K562 (cell line): ENCODE data around the gene ETNK2. TPM values are rescaled to one million over a fixed set of nuclear protein-coding genes. Genes with fewer than 3 reads are reported as not detected.

Source experiments
- ATAC-seq: fragments of 200-7000 bp; cut with Tn5 transposase; 3 replicates; pipeline ENCODE4 v1.9.1; 2020; ENCODE audit warnings: moderate library complexity
- BruUV-seq: library from RNA; stranded (reverse); fragments of 400-500 nt; replicated peaks from 2 replicates; lab custom pipeline; 2021; lab: Mats Ljungman, UMichigan
- CTCF ChIA-PET: fragments of 300-600 bp; formaldehyde crosslinking; extraction: SDS; loops from one replicate; lab custom pipeline; 2021; ENCODE audit warnings: low intra/inter-chr PET ratio; lab: Yijun Ruan, JAX
- POLR2A ChIA-PET: fragments of 300-600, 350-650 bp; sonication (Branson Sonifier 250); formaldehyde crosslinking; extraction: SDS; loops from one replicate; lab custom pipeline; 2021; ENCODE audit warnings: antibody characterized with exemption, inconsistent platforms; lab: Yijun Ruan, JAX
- DNase-seq, 4 experiments: peaks; one replicate each; pipeline versions ENCODE4 v3.0.0 to v3.0.0-alpha.2; 2011 to 2018; ENCODE audit warnings: low spot score in 3 of 4, mixed read lengths in 3 of 4; ENCODE audit errors: extremely low read depth in 1 of 4
- FAIRE-seq: peaks from 2 replicates; lab custom pipeline; 2011; peaks lifted over from hg19 to GRCh38; lab: Jason Lieb, UNC
- H2AFZ ChIP-seq: 2 replicates; pipeline ENCODE4 v1.6.0; 2011; ENCODE audit warnings: low read depth, low read length, control low read depth, inconsistent platforms
- H3K27ac ChIP-seq: fragments of 200-600 bp; 3 replicates; pipeline ENCODE4 v1.8.0; 2011; ENCODE audit warnings: low read depth, mild to moderate bottlenecking, control low read depth, inconsistent platforms, low read length, moderate library complexity, mixed read lengths; ENCODE audit errors: extremely low read depth
- H3K27me3 ChIP-seq, 2 experiments: fragments of 300-600 bp in 1 of 2; 2 replicates in 1 of 2; 3 replicates in 1 of 2; pipeline versions ENCODE4 v1.6.0 to v1.8.0; 2011; ENCODE audit warnings: inconsistent platforms in 2 of 2, low read length in 2 of 2, mild to moderate bottlenecking in 1 of 2, mixed read lengths in 1 of 2, moderate library complexity in 1 of 2; ENCODE audit not compliant: control insufficient read depth in 2 of 2, insufficient read depth in 2 of 2
- H3K36me3 ChIP-seq: fragments of 300-600 bp; 3 replicates; pipeline ENCODE4 v1.8.0; 2011; ENCODE audit warnings: mild to moderate bottlenecking, low read length, inconsistent platforms; ENCODE audit not compliant: control insufficient read depth, insufficient read depth
- H3K4me1 ChIP-seq, 2 experiments: fragments of 200-600 bp in 1 of 2; replicated peaks in 1 of 2; 2 replicates in 1 of 2; 3 replicates in 1 of 2; pipeline versions ENCODE4 v1.5.1 to v1.8.0; 2011; ENCODE audit warnings: inconsistent platforms in 2 of 2, low read length in 2 of 2, mild to moderate bottlenecking in 1 of 2, mixed read lengths in 1 of 2, moderate library complexity in 1 of 2; ENCODE audit not compliant: control insufficient read depth in 2 of 2, insufficient read depth in 2 of 2
- H3K4me2 ChIP-seq: 2 replicates; pipeline ENCODE4 v1.6.1; 2011; ENCODE audit warnings: low read length, control low read depth, inconsistent platforms, mixed read lengths; ENCODE audit not compliant: insufficient read depth
- H3K4me3 ChIP-seq: fragments of 200-600 bp; sonication (generic), shearing (Covaris generic); 2 replicates; pipeline ENCODE4 v1.5.1; 2016; ENCODE audit warnings: control low read depth, inconsistent platforms
- H3K79me2 ChIP-seq: fragments of 200-600 bp; 3 replicates; pipeline ENCODE4 v1.8.0; 2011; ENCODE audit warnings: low read length, inconsistent platforms; ENCODE audit not compliant: control insufficient read depth, insufficient read depth
- H3K9ac ChIP-seq, 2 experiments: 2 replicates each; pipeline versions ENCODE4 v1.6.0 to v1.6.1; 2011; ENCODE audit warnings: low read depth in 2 of 2, low read length in 2 of 2, control low read depth in 1 of 2, inconsistent platforms in 1 of 2, mild to moderate bottlenecking in 1 of 2, mixed read lengths in 1 of 2; ENCODE audit not compliant: insufficient read depth in 1 of 2
- H3K9me1 ChIP-seq: one replicate; pipeline ENCODE4 v1.6.0; 2011; ENCODE audit warnings: inconsistent platforms, mild to moderate bottlenecking, low read length, moderate library complexity; ENCODE audit not compliant: control insufficient read depth, insufficient read depth
- H3K9me3 ChIP-seq: replicated peaks from 2 replicates; pipeline ENCODE4 v1.5.1; 2011; ENCODE audit warnings: low read depth, low read length, inconsistent platforms; ENCODE audit not compliant: control insufficient read depth, insufficient read depth
- H4K20me1 ChIP-seq: replicated peaks from 2 replicates; pipeline ENCODE4 v1.6.1; 2011; ENCODE audit warnings: low read length, inconsistent platforms, mixed read lengths; ENCODE audit not compliant: control insufficient read depth, insufficient read depth
- BRF1 ChIP-seq: IDR thresholded peaks from 3 replicates; pipeline ENCODE4 v1.6.1; 2011; ENCODE audit warnings: borderline replicate concordance, mild to moderate bottlenecking; ENCODE audit not compliant: insufficient read length; ENCODE audit errors: extremely low read depth
- DDX20 ChIP-seq: fragments of 450-650 bp; IDR thresholded peaks from 2 replicates; pipeline ENCODE4 v1.6.1; 2016; ENCODE audit warnings: missing genetic modification characterization, low read depth, mild to moderate bottlenecking, missing compliant biosample characterization, moderate library complexity
- FOS ChIP-seq: IDR thresholded peaks from 3 replicates; pipeline ENCODE4 v1.6.1; 2011; ENCODE audit not compliant: insufficient read length; ENCODE audit errors: extremely low read depth
- GATAD2A ChIP-seq: fragments of 450-650 bp; IDR thresholded peaks from 2 replicates; pipeline ENCODE4 v1.6.1; 2017
- GTF2B ChIP-seq: IDR thresholded peaks from 2 replicates; pipeline ENCODE4 v1.6.1; 2011; ENCODE audit not compliant: insufficient read length; ENCODE audit errors: extremely low read depth
- HDAC3 ChIP-seq: fragments of 450-650 bp; IDR thresholded peaks from 2 replicates; pipeline ENCODE4 v1.6.1; 2018; ENCODE audit warnings: borderline replicate concordance, mild to moderate bottlenecking, moderate library complexity; ENCODE audit not compliant: partially characterized antibody
- HLTF ChIP-seq: fragments of 450-650 bp; IDR thresholded peaks from 2 replicates; pipeline ENCODE4 v1.6.1; 2016
- RBM17 ChIP-seq: fragments of 200-400 bp; formaldehyde crosslinking; IDR thresholded peaks from 2 replicates; pipeline ENCODE4 v1.6.1; 2017; ENCODE audit warnings: low read depth, mild to moderate bottlenecking, low read length, borderline replicate concordance
- RBM34 ChIP-seq: fragments of 200-400 bp; formaldehyde crosslinking; IDR thresholded peaks from 2 replicates; pipeline ENCODE4 v1.6.1; 2018; ENCODE audit warnings: low read length, borderline replicate concordance; ENCODE audit not compliant: insufficient read depth
- SMAD4 ChIP-seq: fragments of 250-450 bp; sonication (Bioruptor Pico); conservative IDR thresholded peaks from 2 replicates; pipeline ENCODE4 v1.8.0; 2021; ENCODE audit warnings: inconsistent platforms, mild to moderate bottlenecking, moderate library complexity
- TBP ChIP-seq: optimal IDR thresholded peaks from 2 replicates; pipeline ENCODE3; 2011; ENCODE audit warnings: low read depth, low read length, improper control_type of control experiment
- TCFL5 ChIP-seq: fragments of 250-450 bp; sonication (Bioruptor Pico); conservative IDR thresholded peaks from 2 replicates; pipeline ENCODE4 v1.6.1; 2021; ENCODE audit warnings: mild to moderate bottlenecking, moderate library complexity, matching md5 sums
- THRA ChIP-seq: fragments of 450-650 bp; IDR thresholded peaks from 2 replicates; pipeline ENCODE4 v1.6.1; 2017; ENCODE audit warnings: mild to moderate bottlenecking, moderate library complexity
- WGBS: fragments of 100-300 bp; shearing (Covaris generic); methylation state at CpG from one replicate; pipeline ENCODE4 v1.1.6; 2016; ENCODE audit warnings: low coverage, mixed read lengths; ENCODE audit not compliant: insufficient coverage; ENCODE audit errors: missing lambda C conversion rate; 5-methylcytosine and 5-hydroxymethylcytosine counted together
- in situ Hi-C: fragments of 300-500 bp; cut with MboI; formaldehyde crosslinking; loops from 4 replicates; pipeline ENCODE4 v1.15.0; 2018; ENCODE audit warnings: inconsistent platforms, mixed read lengths
- intact Hi-C: fragments of 100-400 bp; cut with micrococcal nuclease; formaldehyde crosslinking; loops from 2 replicates; pipeline ENCODE4 v1.14.2; 2022
- polyA plus RNA-seq, 8 experiments: library from polyadenylated mRNA; depleted of rRNA in 4 of 8; stranded (reverse) in 5 of 8; unstranded in 3 of 8; fragments of >200 nt; fragmentation: Nextera tagmentation in 2 of 8; fragmentation: Illumina TruSeq in 1 of 8; extraction: Ambion mirVana in 2 of 8; extraction: Trizol in 1 of 8; gene quantifications; 2 replicates each; pipeline versions ENCODE4 v1.2.1 to v1.2.3, GENCODE V29; 2011 to 2014; ENCODE audit warnings: inconsistent platforms in 1 of 8, missing spikeins in 1 of 8
- total RNA-seq, 7 experiments: library from RNA; depleted of rRNA in 6 of 7; stranded (reverse); fragments of >200 nt in 6 of 7; fragmentation: Illumina TruSeq in 2 of 7; extraction: Trizol in 2 of 7; gene quantifications; 2 replicates each; pipeline versions ENCODE4 v1.2.1 to v1.2.3, GENCODE V29; 2011 to 2021; ENCODE audit warnings: low replicate concordance in 1 of 7
- TF ChIP-seq, protein P1 (sequence below): sonication (generic); formaldehyde crosslinking; IDR thresholded peaks from 2 replicates; pipeline ENCODE4 v1.8.1; 2023; ENCODE audit warnings: mild to moderate bottlenecking, missing genetic modification reagents, moderate library complexity
- TF ChIP-seq, protein P2 (sequence below): fragments of 250-450 bp; sonication (Bioruptor Pico); IDR thresholded peaks from 2 replicates; pipeline ENCODE4 v1.5.0; 2021; ENCODE audit warnings: mild to moderate bottlenecking, borderline replicate concordance

The ETNK2 gene
- total and polyA plus RNA-seq, 9 of the 15 experiments (the other 6 are each of a cell fraction or from before 2014, with no cell fraction given) = 0.03 to 0.38 (median 0.13) TPM; not detected in 4

GRCh38 chr1:204170494-204171155 lies 18.8 kb upstream of the ETNK2 start:
- no peak for ATAC-seq
- Histone ChIP-seq H3K27me3 (peaks cover 5 to 11% of the 10 kb centered on the region in 2 experiments; a peak in 4 of 5 replicates), H3K27ac (no peak overlapping the region), H3K36me3 (no peaks in the 10 kb centered on the region), H3K4me3 (no peak overlapping the region), H2AFZ (no peak overlapping the region), H3K79me2 (no peaks in the 10 kb centered on the region), H3K9me3 (0 out of 2 replicates have a peak, but pooled peaks cover 5% of the 10 kb centered on the region), H4K20me1 (no peaks in the 10 kb centered on the region), H3K9ac (no peak overlapping the region), H3K4me1 (no peaks in the 10 kb centered on the region; a peak in 1 of 5 replicates), H3K9me1 (no peaks in the 10 kb centered on the region), H3K4me2 (no peak overlapping the region)
- CTCF ChIA-PET = no interaction called here
- in situ Hi-C loops (loop anchor here (10.0 kb wide), 1 partner anchor 334 kb away; no protein-coding TSS in a partner anchor), intact Hi-C loops (no loop called here)
- 3% methylated on average over 3 of the region's 3 CpGs for WGBS
- BruUV-seq = no TSS peak
- FAIRE-seq = no peak
- POLR2A ChIA-PET = no interaction called here
- DNase-seq = no peak
- TF ChIP-seq TBP = no peak
- no peak for TF ChIP-seq RBM17
- TF ChIP-seq SMAD4 (CRISPR knock-in tag) = no peak
- no peak for TF ChIP-seq HLTF
- no peak for TF ChIP-seq HDAC3
- no peak for TF ChIP-seq THRA
- no peak for TF ChIP-seq GTF2B
- TF ChIP-seq GATAD2A = no peak
- no peak for TF ChIP-seq TCFL5 (CRISPR knock-in tag)
- no peak for TF ChIP-seq BRF1
- no peak for TF ChIP-seq RBM34
- TF ChIP-seq DDX20 = no peak
- TF ChIP-seq, protein P1, sequence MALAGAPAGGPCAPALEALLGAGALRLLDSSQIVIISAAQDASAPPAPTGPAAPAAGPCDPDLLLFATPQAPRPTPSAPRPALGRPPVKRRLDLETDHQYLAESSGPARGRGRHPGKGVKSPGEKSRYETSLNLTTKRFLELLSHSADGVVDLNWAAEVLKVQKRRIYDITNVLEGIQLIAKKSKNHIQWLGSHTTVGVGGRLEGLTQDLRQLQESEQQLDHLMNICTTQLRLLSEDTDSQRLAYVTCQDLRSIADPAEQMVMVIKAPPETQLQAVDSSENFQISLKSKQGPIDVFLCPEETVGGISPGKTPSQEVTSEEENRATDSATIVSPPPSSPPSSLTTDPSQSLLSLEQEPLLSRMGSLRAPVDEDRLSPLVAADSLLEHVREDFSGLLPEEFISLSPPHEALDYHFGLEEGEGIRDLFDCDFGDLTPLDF = no peak
- no peak for TF ChIP-seq FOS
- TF ChIP-seq, protein P2, sequence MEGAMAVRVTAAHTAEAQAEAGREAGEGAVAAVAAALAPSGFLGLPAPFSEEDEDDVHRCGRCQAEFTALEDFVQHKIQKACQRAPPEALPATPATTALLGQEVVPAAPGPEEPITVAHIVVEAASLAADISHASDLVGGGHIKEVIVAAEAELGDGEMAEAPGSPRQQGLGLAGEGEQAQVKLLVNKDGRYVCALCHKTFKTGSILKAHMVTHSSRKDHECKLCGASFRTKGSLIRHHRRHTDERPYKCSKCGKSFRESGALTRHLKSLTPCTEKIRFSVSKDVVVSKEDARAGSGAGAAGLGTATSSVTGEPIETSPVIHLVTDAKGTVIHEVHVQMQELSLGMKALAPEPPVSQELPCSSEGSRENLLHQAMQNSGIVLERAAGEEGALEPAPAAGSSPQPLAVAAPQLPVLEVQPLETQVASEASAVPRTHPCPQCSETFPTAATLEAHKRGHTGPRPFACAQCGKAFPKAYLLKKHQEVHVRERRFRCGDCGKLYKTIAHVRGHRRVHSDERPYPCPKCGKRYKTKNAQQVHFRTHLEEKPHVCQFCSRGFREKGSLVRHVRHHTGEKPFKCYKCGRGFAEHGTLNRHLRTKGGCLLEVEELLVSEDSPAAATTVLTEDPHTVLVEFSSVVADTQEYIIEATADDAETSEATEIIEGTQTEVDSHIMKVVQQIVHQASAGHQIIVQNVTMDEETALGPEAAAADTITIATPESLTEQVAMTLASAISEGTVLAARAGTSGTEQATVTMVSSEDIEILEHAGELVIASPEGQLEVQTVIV = no peak
